ENCODE measurements around the gene IQGAP2.
"Not testable (repeated sequence)": the region's sequence is repeated elsewhere in the genome, so short reads cannot be mapped to it uniquely, and the experiment has no call there.

The IQGAP2 gene

DNA sequence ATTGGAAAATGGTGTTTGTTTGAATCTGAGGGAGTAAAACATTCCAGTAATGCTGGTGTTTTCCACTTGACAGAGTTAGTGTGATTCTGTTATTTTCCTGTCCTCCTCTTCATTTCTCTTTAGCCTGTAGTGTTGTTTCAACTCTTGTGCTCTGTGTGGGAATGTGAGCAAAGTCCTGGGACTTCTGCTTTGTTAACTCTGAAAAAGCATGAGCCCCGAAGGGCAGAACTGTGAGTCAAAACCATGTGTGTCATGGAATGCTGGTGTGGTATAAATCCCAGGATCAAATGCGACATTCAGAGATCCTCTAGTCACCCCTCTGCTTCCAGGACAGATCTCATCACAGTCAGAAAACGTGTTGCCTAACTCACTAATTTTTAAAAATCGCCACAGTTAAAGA lies 321.8 kb downstream of the IQGAP2 start:
- no peak for DNase-seq

DNA sequence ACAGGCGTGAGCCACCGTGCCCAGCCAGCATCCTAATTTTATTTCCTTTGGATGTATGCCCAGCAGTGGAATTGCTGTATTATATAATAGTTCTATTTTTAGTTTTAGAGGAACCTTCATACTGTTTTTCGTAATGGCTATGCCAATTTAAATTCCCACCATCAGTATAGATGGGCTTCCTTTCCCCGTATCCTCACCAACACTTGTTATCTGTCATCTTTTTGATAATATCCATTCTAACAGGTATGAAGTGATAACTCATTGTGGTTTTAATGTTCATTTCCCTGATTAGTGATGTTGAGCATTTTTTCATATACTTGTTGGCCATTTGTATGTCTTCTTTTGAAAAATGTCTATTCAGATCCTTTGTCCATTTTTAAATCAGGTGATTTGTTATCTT lies 325.9 kb downstream of the IQGAP2 start:
- no peak for DNase-seq

- DNase-seq = no peak
These were observed 326.5 kb downstream of the IQGAP2 start for GRCh38 chr5:76729373-76730290.

- DNase-seq = no peak
These were observed 329.4 kb downstream of the IQGAP2 start for GRCh38 chr5:76732405-76733048.

DNA sequence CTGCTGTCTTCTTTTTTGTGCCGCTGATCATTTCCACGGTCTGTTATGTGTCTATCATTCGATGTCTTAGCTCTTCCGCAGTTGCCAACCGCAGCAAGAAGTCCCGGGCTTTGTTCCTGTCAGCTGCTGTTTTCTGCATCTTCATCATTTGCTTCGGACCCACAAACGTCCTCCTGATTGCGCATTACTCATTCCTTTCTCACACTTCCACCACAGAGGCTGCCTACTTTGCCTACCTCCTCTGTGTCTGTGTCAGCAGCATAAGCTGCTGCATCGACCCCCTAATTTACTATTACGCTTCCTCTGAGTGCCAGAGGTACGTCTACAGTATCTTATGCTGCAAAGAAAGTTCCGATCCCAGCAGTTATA lies 329.9 kb downstream of the IQGAP2 start:
- no peak for DNase-seq

- no peak for DNase-seq
These were observed 332.9 kb downstream of the IQGAP2 start for GRCh38 chr5:76735762-76736545.

- DNase-seq = no peak
These were observed 333.8 kb downstream of the IQGAP2 start for GRCh38 chr5:76736679-76737556.

GRCh38 chr5:76737846-76738245 lies 334.8 kb downstream of the IQGAP2 start:
- DNase-seq = no peak

DNA sequence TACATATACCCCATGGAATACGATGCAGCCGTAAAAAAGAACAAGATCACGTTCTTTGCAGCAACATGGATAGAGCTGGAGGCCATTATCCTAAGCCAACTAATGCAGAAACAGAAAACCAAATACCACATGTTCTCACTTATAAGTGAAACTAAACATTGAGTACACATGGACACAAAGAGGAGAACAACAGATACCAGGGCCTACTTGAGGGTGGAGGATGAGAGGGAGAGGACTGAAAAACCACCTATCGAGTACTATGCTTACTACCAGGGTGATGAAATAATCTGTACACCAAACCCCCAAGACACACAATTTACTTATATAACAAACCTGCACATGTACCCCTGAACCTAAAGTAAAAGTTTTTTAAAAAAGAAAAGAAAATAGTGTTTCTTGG lies 338.4 kb downstream of the IQGAP2 start:
- not testable (repeated sequence) for DNase-seq

GRCh38 chr5:76742583-76742982 lies 339.5 kb downstream of the IQGAP2 start:
- no peak for DNase-seq

- DNase-seq = no peak
These were observed 341.5 kb downstream of the IQGAP2 start for GRCh38 chr5:76744632-76745031.

DNA sequence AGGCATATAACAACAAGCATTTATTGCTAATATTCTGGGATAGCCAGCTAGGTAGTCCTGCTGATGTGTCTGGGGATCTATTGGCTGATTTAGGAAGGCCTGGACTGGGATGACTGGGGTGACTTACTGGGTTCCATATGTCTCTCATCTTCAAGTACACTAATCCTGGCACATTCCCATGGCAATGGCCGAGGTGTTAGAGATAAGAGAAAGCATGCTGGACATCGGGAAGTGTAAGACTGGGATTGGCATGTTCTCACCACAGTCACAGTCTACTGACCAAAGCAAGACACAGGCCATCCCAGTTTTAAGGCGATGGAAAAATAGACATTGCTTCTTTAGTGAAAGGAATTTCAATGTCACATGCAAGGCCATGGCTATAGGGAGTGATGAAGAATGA lies 342.6 kb downstream of the IQGAP2 start:
- DNase-seq = no peak

DNA sequence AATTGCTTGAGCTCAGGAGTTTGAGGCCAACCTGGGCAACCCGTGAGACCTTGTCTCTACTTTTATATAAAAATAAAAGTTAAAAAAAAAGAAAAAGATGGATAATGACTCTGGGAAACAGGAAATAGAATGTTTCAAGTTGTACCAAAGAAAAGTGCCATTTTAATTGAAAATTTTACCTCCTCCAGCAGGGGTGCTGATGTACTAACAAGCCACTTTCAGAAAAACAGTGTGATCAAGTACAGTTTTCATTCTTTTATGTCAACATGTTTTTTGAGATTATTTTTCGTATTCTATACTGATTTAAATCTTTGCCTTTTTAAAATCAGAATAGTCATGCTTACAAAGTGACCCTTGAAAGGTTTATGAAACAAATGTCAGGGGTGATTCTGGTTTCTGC lies 343.6 kb downstream of the IQGAP2 start:
- DNase-seq = no peak

DNA sequence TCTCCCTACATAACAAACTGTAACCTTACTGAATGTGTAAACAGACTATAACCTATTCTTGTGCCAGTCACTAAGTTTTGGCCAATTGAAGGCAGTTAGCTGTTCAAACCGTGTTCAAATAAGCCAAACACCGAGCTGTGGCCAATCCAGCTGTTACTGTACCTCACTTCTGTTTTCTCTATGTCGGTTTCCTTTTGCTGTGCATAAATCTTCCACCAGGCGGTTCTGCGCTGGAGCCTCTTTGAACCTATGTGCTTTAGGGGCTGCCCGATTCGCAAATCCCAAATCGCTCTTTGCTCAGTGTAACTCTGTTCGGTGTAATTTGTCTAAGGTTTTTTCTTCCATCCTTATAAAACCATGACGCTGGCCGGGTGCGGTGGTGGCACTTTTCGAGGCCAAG lies 344.6 kb downstream of the IQGAP2 start:
- no peak for DNase-seq

- DNase-seq = no peak
These were observed 348.2 kb downstream of the IQGAP2 start for GRCh38 chr5:76751291-76751690.

DNA sequence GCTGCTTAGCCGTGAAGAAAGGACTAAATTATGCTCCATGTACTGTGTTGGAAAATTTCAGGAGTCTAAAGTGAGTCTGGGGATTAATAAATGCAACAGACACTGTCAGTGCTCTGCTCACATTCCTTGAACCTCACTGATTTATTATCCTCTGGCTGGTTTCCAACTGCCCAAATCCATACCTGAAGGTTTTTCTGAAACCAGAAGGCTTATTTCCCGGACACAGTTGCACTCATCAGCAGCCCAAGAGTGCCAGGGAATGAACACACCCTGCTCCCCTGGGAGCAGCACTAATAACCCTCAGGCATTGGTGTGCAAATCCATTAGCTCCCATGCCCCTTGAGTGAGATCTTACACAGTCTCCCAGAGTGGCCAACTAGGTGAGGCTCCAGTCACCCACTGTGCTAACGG lies 351.6 kb downstream of the IQGAP2 start:
- no peak for DNase-seq

DNA sequence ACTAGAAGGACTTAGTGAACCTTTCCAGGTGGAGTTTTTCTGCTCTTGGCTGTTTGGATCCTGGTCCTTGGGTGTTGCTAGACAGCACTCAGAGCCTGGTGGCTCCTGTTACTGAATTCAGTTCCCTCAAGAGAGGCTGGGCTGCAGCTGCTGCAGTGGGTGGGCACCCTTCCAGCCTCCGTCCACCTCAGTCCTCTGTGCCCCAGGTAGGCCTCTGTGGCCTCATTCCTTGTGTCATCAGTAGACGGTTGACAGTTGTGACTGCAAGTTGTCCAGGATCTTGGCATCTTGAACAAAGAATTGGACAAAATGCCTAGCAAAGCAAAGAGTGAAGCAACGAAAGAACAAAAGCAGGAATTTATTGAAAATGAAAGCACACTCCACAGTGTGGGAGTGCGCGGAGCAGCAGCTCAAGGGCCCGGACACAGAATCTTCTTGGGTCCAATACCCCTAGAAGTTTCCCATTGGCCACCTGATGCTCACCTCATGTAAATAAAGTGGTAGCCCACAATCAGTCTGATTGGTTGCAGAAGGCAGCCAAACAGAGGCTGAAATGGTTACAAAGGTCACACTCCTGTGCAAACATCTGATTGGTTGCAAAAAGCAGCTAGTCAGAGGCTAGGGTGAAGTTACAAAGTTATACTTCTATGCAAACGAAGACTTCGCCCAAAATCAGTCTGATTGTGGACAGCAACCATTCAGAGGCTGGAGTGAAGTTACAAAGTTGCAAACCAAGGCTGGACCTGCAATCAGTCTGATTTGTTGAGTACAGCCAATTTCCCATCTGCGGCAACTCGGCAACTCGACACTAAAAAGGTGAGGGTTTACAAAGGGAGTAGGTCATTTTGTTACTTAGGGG lies 352.9 kb downstream of the IQGAP2 start:
- no peak for DNase-seq

GRCh38 chr5:76757049-76757448 lies 354.0 kb downstream of the IQGAP2 start:
- DNase-seq = no peak
